Endothelial cell of umbilical vein (primary cell): ENCODE results near the gene KCTD5. TPM values are rescaled to one million over a fixed set of nuclear protein-coding genes. Genes with fewer than 3 reads are reported as not detected.

Experiments used
- BruUV-seq: library from RNA; stranded (reverse); fragments of 400-500 nt; replicated peaks from 2 replicates; lab custom pipeline; 2021; lab: Mats Ljungman, UMichigan
- CTCF ChIA-PET: fragments of 300-600, 350-600 bp; sonication (Branson Sonifier 250); formaldehyde crosslinking; loops from one replicate; lab custom pipeline; 2021; ENCODE audit warnings: antibody characterized with exemption, inconsistent platforms; lab: Charles Lee
- POLR2A ChIA-PET: fragments of 300-600, 350-600 bp; sonication (Branson Sonifier 250); formaldehyde crosslinking; loops from one replicate; lab custom pipeline; 2021; ENCODE audit warnings: antibody characterized with exemption, inconsistent platforms; lab: Charles Lee
- DNase-seq: peaks from one replicate; pipeline ENCODE4 v3.0.0-alpha.2; 2011; ENCODE audit warnings: low read depth, low spot score
- FAIRE-seq: peaks from 2 replicates; lab custom pipeline; 2011; peaks lifted over from hg19 to GRCh38; lab: Jason Lieb, UNC
- H2AFZ ChIP-seq: 2 replicates; pipeline ENCODE4 v1.6.0; 2012; ENCODE audit warnings: low read depth, low read length, control low read depth, inconsistent platforms
- H3K27ac ChIP-seq: 2 replicates; pipeline ENCODE4 v1.5.1; 2011; ENCODE audit warnings: low read depth, mild to moderate bottlenecking, control low read depth, low read length, moderate library complexity; ENCODE audit not compliant: insufficient read depth
- H3K27me3 ChIP-seq, 2 experiments: 2 replicates each; pipeline versions ENCODE4 v1.6.0 to v1.6.1; 2011; ENCODE audit warnings: low read length in 2 of 2, mixed read lengths in 1 of 2; ENCODE audit not compliant: control insufficient read depth in 2 of 2, insufficient read depth in 2 of 2
- H3K36me3 ChIP-seq, 2 experiments: 2 replicates in 1 of 2; 3 replicates in 1 of 2; pipeline ENCODE4 v1.5.1; 2011; ENCODE audit warnings: low read length in 2 of 2, mild to moderate bottlenecking in 1 of 2, moderate library complexity in 1 of 2; ENCODE audit not compliant: control insufficient read depth in 2 of 2, insufficient read depth in 2 of 2; ENCODE audit errors: extremely low read depth in 1 of 2
- H3K4me1 ChIP-seq: 3 replicates; pipeline ENCODE4 v1.5.1; 2011; ENCODE audit warnings: mild to moderate bottlenecking, low read length; ENCODE audit not compliant: control insufficient read depth, insufficient read depth; ENCODE audit errors: extremely low read depth
- H3K4me2 ChIP-seq: 2 replicates; pipeline ENCODE4 v1.6.1; 2011; ENCODE audit warnings: low read length, control low read depth, mixed read lengths; ENCODE audit not compliant: insufficient read depth
- H3K4me3 ChIP-seq, 3 experiments: fragments of 200-600 bp in 1 of 3; sonication (generic), shearing (Covaris generic) in 1 of 3; replicated peaks in 1 of 3; 2 replicates each; pipeline ENCODE4 v1.5.1; 2011 to 2016; ENCODE audit warnings: control low read depth in 3 of 3, low read length in 3 of 3, mild to moderate bottlenecking in 2 of 3, inconsistent platforms in 1 of 3, low read depth in 1 of 3, moderate library complexity in 1 of 3; ENCODE audit not compliant: insufficient read depth in 1 of 3
- H3K79me2 ChIP-seq: 2 replicates; pipeline ENCODE4 v1.6.0; 2012; ENCODE audit warnings: low read length, inconsistent platforms; ENCODE audit not compliant: control insufficient read depth, insufficient read depth
- H3K9ac ChIP-seq: replicated peaks from 2 replicates; pipeline ENCODE3; 2011; ENCODE audit warnings: low read length, control low read depth; ENCODE audit not compliant: insufficient read depth; ENCODE audit errors: extremely low read depth
- H3K9me1 ChIP-seq: replicated peaks from 3 replicates; pipeline ENCODE4 v1.6.0; 2011; ENCODE audit warnings: mild to moderate bottlenecking, low read length; ENCODE audit not compliant: control insufficient read depth, insufficient read depth; ENCODE audit errors: extremely low read depth
- H3K9me3 ChIP-seq: replicated peaks from 2 replicates; pipeline ENCODE4 v1.5.1; 2012; ENCODE audit warnings: low read length, inconsistent platforms; ENCODE audit not compliant: control insufficient read depth, insufficient read depth
- H4K20me1 ChIP-seq: replicated peaks from 2 replicates; pipeline ENCODE3; 2011; ENCODE audit warnings: mild to moderate bottlenecking, low read length; ENCODE audit not compliant: control insufficient read depth, insufficient read depth; ENCODE audit errors: extremely low read depth
- EZH2 ChIP-seq: IDR thresholded peaks from 2 replicates; pipeline ENCODE4 v1.6.1; 2012; ENCODE audit warnings: borderline replicate concordance, low read depth, mild to moderate bottlenecking, moderate library complexity, low read length, inconsistent platforms; ENCODE audit not compliant: severe bottlenecking
- FOS ChIP-seq: IDR thresholded peaks from 2 replicates; pipeline ENCODE4 v1.6.1; 2011; ENCODE audit warnings: mild to moderate bottlenecking, low read length, moderate library complexity, borderline replicate concordance; ENCODE audit not compliant: insufficient read depth
- GATA2 ChIP-seq: IDR thresholded peaks from 2 replicates; pipeline ENCODE4 v1.7.0; 2011; ENCODE audit warnings: low read depth, mild to moderate bottlenecking, moderate library complexity, mixed read lengths, low read length; ENCODE audit not compliant: insufficient read length, insufficient read depth
- JUN ChIP-seq: IDR thresholded peaks from 2 replicates; pipeline ENCODE4 v1.6.1; 2011; ENCODE audit warnings: borderline replicate concordance, low read depth; ENCODE audit not compliant: insufficient read length, insufficient read depth
- MYC ChIP-seq: IDR thresholded peaks from one replicate; pipeline ENCODE4 v1.6.1; 2011; ENCODE audit warnings: mild to moderate bottlenecking, low read depth, low read length
- POLR2A ChIP-seq: IDR thresholded peaks from 2 replicates; pipeline ENCODE4 v1.6.1; 2012; ENCODE audit warnings: low read depth, mild to moderate bottlenecking, control low read depth, low read length
- POLR2AphosphoS5 ChIP-seq: IDR thresholded peaks from 2 replicates; pipeline ENCODE4 v1.6.1; 2012; ENCODE audit warnings: low read depth, mild to moderate bottlenecking, control low read depth, low read length, moderate library complexity; ENCODE audit not compliant: insufficient read depth
- dilution Hi-C: fragments of 300-500 bp; cut with MboI; formaldehyde crosslinking; loops from one replicate; pipeline ENCODE4 v1.15.0; 2019; ENCODE audit warnings: low sequenced_read_pairs; ENCODE audit not compliant: extremely low pct_ligation_motif_present
- intact Hi-C: fragments of 100-400 bp; cut with micrococcal nuclease; formaldehyde crosslinking; loops from one replicate; pipeline ENCODE4 v1.10.0; 2022
- polyA plus RNA-seq, 4 experiments: library from polyadenylated mRNA; depleted of rRNA in 3 of 4; stranded (reverse) in 3 of 4; unstranded in 1 of 4; fragments of >200 nt; gene quantifications; 2 replicates each; pipeline versions ENCODE4 v1.2.1 to v1.2.3, GENCODE V29; 2011 to 2012; ENCODE audit warnings: missing spikeins in 1 of 4
- total RNA-seq: library from RNA; stranded (reverse); gene quantifications from 2 replicates; pipeline ENCODE4 v1.2.3, GENCODE V29; 2021
- TF ChIP-seq, protein P1 (sequence below), 2 donors: IDR thresholded peaks; 1 replicate in 1 of 2; 2 replicates in 1 of 2; pipeline ENCODE4 v1.5.1; 2011; ENCODE audit warnings: low read length in 2 of 2, mild to moderate bottlenecking in 2 of 2, moderate library complexity in 2 of 2, control low read depth in 1 of 2, inconsistent platforms in 1 of 2, low read depth in 1 of 2; ENCODE audit not compliant: insufficient read depth in 1 of 2; ENCODE audit errors: extremely low read depth in 1 of 2
- TF ChIP-seq, protein P2 (sequence below): IDR thresholded peaks from 2 replicates; pipeline ENCODE4 v1.6.1; 2011; ENCODE audit not compliant: insufficient read depth, insufficient read length

KCTD5 gene
- total and polyA plus RNA-seq, 2 donors (not counting 3 experiments of a cell fraction or from before 2014, with no cell fraction given), result 32.2 to 42.0 TPM

GRCh38 chr16:2743007-2743810, 60.9 kb downstream of the KCTD5 start:
- FAIRE-seq (no peak), DNase-seq (no peak)
- TF ChIP-seq FOS (no peak), MYC (no peak), JUN (no peak), POLR2A (no peak), GATA2 (no peak), EZH2 (no peak), POLR2AphosphoS5 (no peak)
- TF ChIP-seq, protein P1, sequence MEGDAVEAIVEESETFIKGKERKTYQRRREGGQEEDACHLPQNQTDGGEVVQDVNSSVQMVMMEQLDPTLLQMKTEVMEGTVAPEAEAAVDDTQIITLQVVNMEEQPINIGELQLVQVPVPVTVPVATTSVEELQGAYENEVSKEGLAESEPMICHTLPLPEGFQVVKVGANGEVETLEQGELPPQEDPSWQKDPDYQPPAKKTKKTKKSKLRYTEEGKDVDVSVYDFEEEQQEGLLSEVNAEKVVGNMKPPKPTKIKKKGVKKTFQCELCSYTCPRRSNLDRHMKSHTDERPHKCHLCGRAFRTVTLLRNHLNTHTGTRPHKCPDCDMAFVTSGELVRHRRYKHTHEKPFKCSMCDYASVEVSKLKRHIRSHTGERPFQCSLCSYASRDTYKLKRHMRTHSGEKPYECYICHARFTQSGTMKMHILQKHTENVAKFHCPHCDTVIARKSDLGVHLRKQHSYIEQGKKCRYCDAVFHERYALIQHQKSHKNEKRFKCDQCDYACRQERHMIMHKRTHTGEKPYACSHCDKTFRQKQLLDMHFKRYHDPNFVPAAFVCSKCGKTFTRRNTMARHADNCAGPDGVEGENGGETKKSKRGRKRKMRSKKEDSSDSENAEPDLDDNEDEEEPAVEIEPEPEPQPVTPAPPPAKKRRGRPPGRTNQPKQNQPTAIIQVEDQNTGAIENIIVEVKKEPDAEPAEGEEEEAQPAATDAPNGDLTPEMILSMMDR (IDR thresholded peaks at IDR 0.05; ENCODE audit: extremely low read depth in 1 of 2, insufficient read depth in 1 of 2, low read depth in 1 of 2, low read length in 2 of 2), result no peak
- TF ChIP-seq, protein P2, sequence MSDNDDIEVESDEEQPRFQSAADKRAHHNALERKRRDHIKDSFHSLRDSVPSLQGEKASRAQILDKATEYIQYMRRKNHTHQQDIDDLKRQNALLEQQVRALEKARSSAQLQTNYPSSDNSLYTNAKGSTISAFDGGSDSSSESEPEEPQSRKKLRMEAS, result no peak
- no peak overlapping the region for H3K27ac ChIP-seq
- CTCF ChIA-PET, result no interaction called here
- no peaks in the 10 kb centered on the region for H3K9me1 ChIP-seq
- no TSS peak for BruUV-seq
- H3K4me1 ChIP-seq, result no peaks in the 10 kb centered on the region
- no peak overlapping the region for H3K4me3 ChIP-seq
- intact Hi-C loops (no loop called here), dilution Hi-C loops (no loop called here)
- H3K27me3 ChIP-seq, result no peaks in the 10 kb centered on the region
- no peak overlapping the region for H3K4me2 ChIP-seq
- no peak overlapping the region for H3K9ac ChIP-seq
- no peaks in the 10 kb centered on the region for H3K36me3 ChIP-seq
- POLR2A ChIA-PET, result no interaction called here
- no peak overlapping the region for H2AFZ ChIP-seq
- H3K9me3 ChIP-seq, result no peaks in the 10 kb centered on the region
- no peaks in the 10 kb centered on the region for H3K79me2 ChIP-seq
- H4K20me1 ChIP-seq, result no peaks in the 10 kb centered on the region
